Activated T-cell treated with anti-CD3 and anti-CD28 coated beads, Interleukin-2, amount 50 U/mL, for 24 hours (primary cell): ENCODE measurements around the gene DSCAML1.

Experiments used
- DNase-seq: peaks from one replicate; pipeline ENCODE4 v3.0.0-alpha.2; 2020
- H3K27ac Mint-ChIP-seq: 2 replicates; pipeline ENCODE4 v1.8.0; 2020; ENCODE audit warnings: mild to moderate bottlenecking, mixed read lengths
- H3K27me3 Mint-ChIP-seq: 2 replicates; pipeline ENCODE4 v1.8.0; 2020; ENCODE audit warnings: mixed read lengths
- H3K36me3 Mint-ChIP-seq: 2 replicates; pipeline ENCODE4 v1.8.0; 2020; ENCODE audit warnings: low read depth, mixed read lengths
- H3K4me1 Mint-ChIP-seq: 2 replicates; pipeline ENCODE4 v1.8.0; 2020; ENCODE audit warnings: low read depth, mixed read lengths
- H3K4me3 Mint-ChIP-seq: 2 replicates; pipeline ENCODE4 v1.8.0; 2020; ENCODE audit warnings: mild to moderate bottlenecking, moderate library complexity, mixed read lengths
- H3K9me3 Mint-ChIP-seq: 2 replicates; pipeline ENCODE4 v1.8.0; 2020; ENCODE audit warnings: mixed read lengths

DSCAML1 gene

GRCh38 chr11:117704395-117705100 lies 92.5 kb downstream of the DSCAML1 start:
- no peak for DNase-seq
- no peak overlapping the region for H3K27ac Mint-ChIP-seq
- H3K36me3 Mint-ChIP-seq, result no peaks in the 10 kb centered on the region
- H3K4me1 Mint-ChIP-seq, result peaks cover 3% of the 10 kb centered on the region
- H3K4me3 Mint-ChIP-seq, result no peak overlapping the region
- H3K27me3 Mint-ChIP-seq, result peaks cover 15% of the 10 kb centered on the region
- H3K9me3 Mint-ChIP-seq, result no peaks in the 10 kb centered on the region

- DNase-seq, result no peak
- Mint-ChIP-seq H3K4me1 (peaks cover 3% of the 10 kb centered on the region), H3K36me3 (no peaks in the 10 kb centered on the region), H3K27me3 (peaks cover 19% of the 10 kb centered on the region), H3K4me3 (no peak overlapping the region), H3K27ac (no peak overlapping the region), H3K9me3 (no peaks in the 10 kb centered on the region)
These were observed 93.9 kb downstream of the DSCAML1 start for GRCh38 chr11:117702946-117703598.

GRCh38 chr11:117701781-117702180 lies 95.2 kb downstream of the DSCAML1 start:
- Mint-ChIP-seq H3K36me3 (no peaks in the 10 kb centered on the region), H3K4me1 (peaks cover 3% of the 10 kb centered on the region), H3K4me3 (no peak overlapping the region), H3K9me3 (no peaks in the 10 kb centered on the region), H3K27ac (no peak overlapping the region), H3K27me3 (peaks cover 19% of the 10 kb centered on the region)
- DNase-seq, result no peak

- Mint-ChIP-seq H3K36me3 (no peaks in the 10 kb centered on the region), H3K4me3 (no peak overlapping the region), H3K27ac (no peak overlapping the region), H3K27me3 (peaks cover 19% of the 10 kb centered on the region), H3K9me3 (no peaks in the 10 kb centered on the region), H3K4me1 (peaks cover 3% of the 10 kb centered on the region)
- DNase-seq, result no peak
These were observed 96.5 kb downstream of the DSCAML1 start for GRCh38 chr11:117700551-117700950.

GRCh38 chr11:117697319-117697718 lies 99.7 kb downstream of the DSCAML1 start:
- no peak for DNase-seq
- Mint-ChIP-seq H3K27me3 (peaks cover 21% of the 10 kb centered on the region), H3K9me3 (no peaks in the 10 kb centered on the region), H3K4me3 (no peak overlapping the region), H3K36me3 (no peaks in the 10 kb centered on the region), H3K4me1 (peaks cover 3% of the 10 kb centered on the region), H3K27ac (no peak overlapping the region)

GRCh38 chr11:117696540-117696939 lies 100.5 kb downstream of the DSCAML1 start:
- DNase-seq, result no peak
- peaks cover 15% of the 10 kb centered on the region for H3K27me3 Mint-ChIP-seq
- H3K27ac Mint-ChIP-seq, result no peak overlapping the region
- H3K4me1 Mint-ChIP-seq, result no peaks in the 10 kb centered on the region
- no peaks in the 10 kb centered on the region for H3K36me3 Mint-ChIP-seq
- H3K4me3 Mint-ChIP-seq, result no peak overlapping the region
- no peaks in the 10 kb centered on the region for H3K9me3 Mint-ChIP-seq

GRCh38 chr11:117693344-117693743 lies 103.7 kb downstream of the DSCAML1 start:
- Mint-ChIP-seq H3K27me3 (peaks cover 3% of the 10 kb centered on the region), H3K4me1 (no peaks in the 10 kb centered on the region), H3K4me3 (no peak overlapping the region), H3K9me3 (no peaks in the 10 kb centered on the region), H3K27ac (no peak overlapping the region), H3K36me3 (no peaks in the 10 kb centered on the region)
- no peak for DNase-seq

- H3K9me3 Mint-ChIP-seq, result no peaks in the 10 kb centered on the region
- H3K36me3 Mint-ChIP-seq, result no peaks in the 10 kb centered on the region
- DNase-seq, result no peak
- peaks cover 3% of the 10 kb centered on the region for H3K27me3 Mint-ChIP-seq
- no peak overlapping the region for H3K27ac Mint-ChIP-seq
- H3K4me3 Mint-ChIP-seq, result no peak overlapping the region
- H3K4me1 Mint-ChIP-seq, result no peaks in the 10 kb centered on the region
These were observed 105.5 kb downstream of the DSCAML1 start for GRCh38 chr11:117691516-117691915.

GRCh38 chr11:117691218-117691514 lies 105.8 kb downstream of the DSCAML1 start:
- no peak for DNase-seq
- Mint-ChIP-seq H3K9me3 (no peaks in the 10 kb centered on the region), H3K36me3 (no peaks in the 10 kb centered on the region), H3K4me3 (no peak overlapping the region), H3K4me1 (no peaks in the 10 kb centered on the region), H3K27ac (no peak overlapping the region), H3K27me3 (peaks cover 3% of the 10 kb centered on the region)

GRCh38 chr11:117690484-117691217 lies 106.4 kb downstream of the DSCAML1 start:
- no peak for DNase-seq
- Mint-ChIP-seq H3K9me3 (no peaks in the 10 kb centered on the region), H3K4me1 (no peaks in the 10 kb centered on the region)

GRCh38 chr11:117688255-117688797 lies 108.7 kb downstream of the DSCAML1 start:
- no peaks in the 10 kb centered on the region for H3K36me3 Mint-ChIP-seq
- H3K9me3 Mint-ChIP-seq, result no peaks in the 10 kb centered on the region
- peaks cover 3% of the 10 kb centered on the region for H3K27me3 Mint-ChIP-seq
- H3K4me3 Mint-ChIP-seq, result no peak overlapping the region
- no peaks in the 10 kb centered on the region for H3K4me1 Mint-ChIP-seq
- no peak for DNase-seq
- H3K27ac Mint-ChIP-seq, result no peak overlapping the region

More at GRCh38 chr11:117690484-117691217, 106.4 kb downstream of the DSCAML1 start:
- Mint-ChIP-seq H3K27me3 (peaks cover 3% of the 10 kb centered on the region), H3K4me3 (no peak overlapping the region), H3K36me3 (no peaks in the 10 kb centered on the region), H3K27ac (no peak overlapping the region)

GRCh38 chr11:117687776-117688175 lies 109.2 kb downstream of the DSCAML1 start:
- Mint-ChIP-seq H3K9me3 (no peaks in the 10 kb centered on the region), H3K27ac (no peak overlapping the region), H3K4me1 (no peaks in the 10 kb centered on the region), H3K27me3 (peaks cover 3% of the 10 kb centered on the region), H3K4me3 (no peak overlapping the region), H3K36me3 (no peaks in the 10 kb centered on the region)
- no peak for DNase-seq

- H3K4me1 Mint-ChIP-seq, result no peaks in the 10 kb centered on the region
- no peak overlapping the region for H3K4me3 Mint-ChIP-seq
- no peak for DNase-seq
- no peaks in the 10 kb centered on the region for H3K9me3 Mint-ChIP-seq
- H3K36me3 Mint-ChIP-seq, result no peaks in the 10 kb centered on the region
- no peak overlapping the region for H3K27ac Mint-ChIP-seq
- H3K27me3 Mint-ChIP-seq, result no peaks in the 10 kb centered on the region
These were observed 110.3 kb downstream of the DSCAML1 start for GRCh38 chr11:117686711-117687110.

- H3K4me1 Mint-ChIP-seq, result no peaks in the 10 kb centered on the region
- no peak overlapping the region for H3K4me3 Mint-ChIP-seq
- DNase-seq, result no peak
- H3K27ac Mint-ChIP-seq, result no peak overlapping the region
- H3K9me3 Mint-ChIP-seq, result no peaks in the 10 kb centered on the region
- no peaks in the 10 kb centered on the region for H3K27me3 Mint-ChIP-seq
- no peaks in the 10 kb centered on the region for H3K36me3 Mint-ChIP-seq
These were observed 111.5 kb downstream of the DSCAML1 start for GRCh38 chr11:117685566-117685965.

- Mint-ChIP-seq H3K27ac (no peak overlapping the region), H3K27me3 (no peaks in the 10 kb centered on the region), H3K4me3 (no peak overlapping the region), H3K4me1 (no peaks in the 10 kb centered on the region), H3K9me3 (no peaks in the 10 kb centered on the region), H3K36me3 (no peaks in the 10 kb centered on the region)
- no peak for DNase-seq
These were observed 112.3 kb downstream of the DSCAML1 start for GRCh38 chr11:117684731-117685130.
